Measurements from ENCODE around the gene SMYD3. TPM values are rescaled to one million over a fixed set of nuclear protein-coding genes. Genes with fewer than 3 reads are reported as not detected.
"Not testable (repeated sequence)": the region's sequence is repeated elsewhere in the genome, so short reads cannot be mapped to it uniquely, and the experiment has no call there.

SMYD3 gene
- polyA plus RNA-seq, 1 donor from 2014 or later = 48.6 TPM

DNA sequence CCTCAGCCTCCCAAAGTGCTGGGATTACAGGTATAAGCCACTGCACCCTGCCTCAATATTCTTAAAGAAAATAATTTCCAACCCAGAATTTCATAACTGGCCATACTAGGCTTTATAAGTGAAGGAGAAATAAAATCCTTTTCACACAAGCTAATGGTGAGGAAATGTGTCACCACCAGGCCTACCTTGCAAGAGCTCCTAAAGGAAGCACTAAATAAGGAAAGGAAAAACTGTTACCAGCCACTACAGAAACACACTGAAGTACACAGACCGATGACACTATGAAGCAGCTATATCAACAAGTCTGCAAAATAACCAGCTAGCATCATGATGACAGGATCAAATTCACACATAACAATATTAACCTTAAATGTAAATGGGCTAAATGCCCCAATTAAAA lies 565.3 kb downstream of the SMYD3 start:
- not testable (repeated sequence) for H3K27ac ChIP-seq (ENCODE audit: low read length); H3K36me3 ChIP-seq (ENCODE audit: insufficient read depth, low read length); H3F3A ChIP-seq (ENCODE audit: insufficient read depth, low read length, poor library complexity, severe bottlenecking); H3K4me3 ChIP-seq (ENCODE audit: low read length); H3K9ac ChIP-seq (ENCODE audit: low read length); H3K4me2 ChIP-seq (ENCODE audit: low read length); H3K9me3 ChIP-seq (ENCODE audit: low read length); H3K9me2 ChIP-seq (ENCODE audit: insufficient read depth, low read length); H3K79me2 ChIP-seq (replicated peaks; ENCODE audit: insufficient read depth, low read length); H3K27me3 ChIP-seq (ENCODE audit: insufficient read depth, low read depth, low read length); H4K20me1 ChIP-seq (ENCODE audit: insufficient read depth); H2AFZ ChIP-seq (ENCODE audit: low read depth, low read length)

DNA sequence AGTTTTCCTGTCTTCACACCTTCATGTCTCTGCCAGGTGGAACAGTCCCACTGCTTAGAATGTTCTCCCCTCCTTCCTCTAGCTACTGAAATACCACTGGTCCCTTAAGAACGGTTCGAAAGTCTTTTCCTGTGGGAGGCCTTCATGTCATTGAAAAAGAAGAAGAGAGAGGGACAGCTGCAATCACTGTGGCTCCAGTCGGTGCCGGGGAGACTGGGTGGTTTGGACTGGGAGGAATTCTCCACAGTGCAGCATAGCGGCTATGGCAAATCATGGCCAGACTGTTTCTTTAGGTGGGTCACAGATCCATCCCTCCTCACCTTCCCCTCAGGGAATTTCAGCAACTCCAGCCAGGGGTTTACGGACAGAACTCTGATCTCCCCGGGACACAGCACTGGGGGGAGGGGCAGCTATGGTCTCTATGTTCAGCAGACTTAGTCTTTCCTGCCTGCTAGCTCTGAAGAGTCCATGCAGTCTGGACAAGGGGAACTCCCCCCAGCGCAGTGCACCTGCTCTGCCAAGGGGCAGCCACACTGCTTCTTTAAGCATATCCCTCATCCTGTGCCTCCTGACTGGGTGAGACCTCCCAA lies 567.2 kb downstream of the SMYD3 start:
- H3K79me2 ChIP-seq (replicated peaks; ENCODE audit: insufficient read depth, low read length) = no peaks in the 10 kb centered on the region
- no peak overlapping the region for H3K4me3 ChIP-seq (ENCODE audit: low read length)
- no peaks in the 10 kb centered on the region for H3K9me2 ChIP-seq (ENCODE audit: insufficient read depth, low read length)
- H3K4me2 ChIP-seq (ENCODE audit: low read length) = no peak overlapping the region
- no peak overlapping the region for H3K9ac ChIP-seq (ENCODE audit: low read length)
- no peaks in the 10 kb centered on the region for H3F3A ChIP-seq (ENCODE audit: insufficient read depth, low read length, poor library complexity, severe bottlenecking)
- TF ChIP-seq, protein P1, sequence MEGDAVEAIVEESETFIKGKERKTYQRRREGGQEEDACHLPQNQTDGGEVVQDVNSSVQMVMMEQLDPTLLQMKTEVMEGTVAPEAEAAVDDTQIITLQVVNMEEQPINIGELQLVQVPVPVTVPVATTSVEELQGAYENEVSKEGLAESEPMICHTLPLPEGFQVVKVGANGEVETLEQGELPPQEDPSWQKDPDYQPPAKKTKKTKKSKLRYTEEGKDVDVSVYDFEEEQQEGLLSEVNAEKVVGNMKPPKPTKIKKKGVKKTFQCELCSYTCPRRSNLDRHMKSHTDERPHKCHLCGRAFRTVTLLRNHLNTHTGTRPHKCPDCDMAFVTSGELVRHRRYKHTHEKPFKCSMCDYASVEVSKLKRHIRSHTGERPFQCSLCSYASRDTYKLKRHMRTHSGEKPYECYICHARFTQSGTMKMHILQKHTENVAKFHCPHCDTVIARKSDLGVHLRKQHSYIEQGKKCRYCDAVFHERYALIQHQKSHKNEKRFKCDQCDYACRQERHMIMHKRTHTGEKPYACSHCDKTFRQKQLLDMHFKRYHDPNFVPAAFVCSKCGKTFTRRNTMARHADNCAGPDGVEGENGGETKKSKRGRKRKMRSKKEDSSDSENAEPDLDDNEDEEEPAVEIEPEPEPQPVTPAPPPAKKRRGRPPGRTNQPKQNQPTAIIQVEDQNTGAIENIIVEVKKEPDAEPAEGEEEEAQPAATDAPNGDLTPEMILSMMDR (IDR thresholded peaks at IDR 0.05; ENCODE audit: poor library complexity, severe bottlenecking) = no peak
- TF ChIP-seq TAF1 (IDR thresholded peaks at IDR 0.05; ENCODE audit: low read depth) = no peak
- no peak for TF ChIP-seq POLR2AphosphoS5 (IDR thresholded peaks at IDR 0.05)
- no peak for TF ChIP-seq MXI1 (conservative IDR thresholded peaks at IDR 0.05; ENCODE audit: poor library complexity, severe bottlenecking)
- no peak for TF ChIP-seq SMC3 (conservative IDR thresholded peaks at IDR 0.05; ENCODE audit: poor library complexity)
- no peak for TF ChIP-seq EZH2 (IDR thresholded peaks at IDR 0.05; ENCODE audit: borderline replicate concordance, insufficient read depth, low read length, poor library complexity, severe bottlenecking)
- no peak for TF ChIP-seq EP300 (conservative IDR thresholded peaks at IDR 0.05; ENCODE audit: poor library complexity, severe bottlenecking)
- TF ChIP-seq RAD21 (conservative IDR thresholded peaks at IDR 0.05) = no peak
- TF ChIP-seq, protein P2, sequence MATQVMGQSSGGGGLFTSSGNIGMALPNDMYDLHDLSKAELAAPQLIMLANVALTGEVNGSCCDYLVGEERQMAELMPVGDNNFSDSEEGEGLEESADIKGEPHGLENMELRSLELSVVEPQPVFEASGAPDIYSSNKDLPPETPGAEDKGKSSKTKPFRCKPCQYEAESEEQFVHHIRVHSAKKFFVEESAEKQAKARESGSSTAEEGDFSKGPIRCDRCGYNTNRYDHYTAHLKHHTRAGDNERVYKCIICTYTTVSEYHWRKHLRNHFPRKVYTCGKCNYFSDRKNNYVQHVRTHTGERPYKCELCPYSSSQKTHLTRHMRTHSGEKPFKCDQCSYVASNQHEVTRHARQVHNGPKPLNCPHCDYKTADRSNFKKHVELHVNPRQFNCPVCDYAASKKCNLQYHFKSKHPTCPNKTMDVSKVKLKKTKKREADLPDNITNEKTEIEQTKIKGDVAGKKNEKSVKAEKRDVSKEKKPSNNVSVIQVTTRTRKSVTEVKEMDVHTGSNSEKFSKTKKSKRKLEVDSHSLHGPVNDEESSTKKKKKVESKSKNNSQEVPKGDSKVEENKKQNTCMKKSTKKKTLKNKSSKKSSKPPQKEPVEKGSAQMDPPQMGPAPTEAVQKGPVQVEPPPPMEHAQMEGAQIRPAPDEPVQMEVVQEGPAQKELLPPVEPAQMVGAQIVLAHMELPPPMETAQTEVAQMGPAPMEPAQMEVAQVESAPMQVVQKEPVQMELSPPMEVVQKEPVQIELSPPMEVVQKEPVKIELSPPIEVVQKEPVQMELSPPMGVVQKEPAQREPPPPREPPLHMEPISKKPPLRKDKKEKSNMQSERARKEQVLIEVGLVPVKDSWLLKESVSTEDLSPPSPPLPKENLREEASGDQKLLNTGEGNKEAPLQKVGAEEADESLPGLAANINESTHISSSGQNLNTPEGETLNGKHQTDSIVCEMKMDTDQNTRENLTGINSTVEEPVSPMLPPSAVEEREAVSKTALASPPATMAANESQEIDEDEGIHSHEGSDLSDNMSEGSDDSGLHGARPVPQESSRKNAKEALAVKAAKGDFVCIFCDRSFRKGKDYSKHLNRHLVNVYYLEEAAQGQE (IDR thresholded peaks at IDR 0.05; ENCODE audit: borderline replicate concordance) = no peak
- no peaks in the 10 kb centered on the region for H3K36me3 ChIP-seq (ENCODE audit: insufficient read depth, low read length)
- no peaks in the 10 kb centered on the region for H4K20me1 ChIP-seq (ENCODE audit: insufficient read depth)
- no peak overlapping the region for H3K27ac ChIP-seq (ENCODE audit: low read length)
- no peaks in the 10 kb centered on the region for H3K27me3 ChIP-seq (ENCODE audit: insufficient read depth, low read depth, low read length)
- H3K9me3 ChIP-seq (ENCODE audit: low read length) = no peaks in the 10 kb centered on the region
- H2AFZ ChIP-seq (ENCODE audit: low read depth, low read length) = no peak overlapping the region

DNA sequence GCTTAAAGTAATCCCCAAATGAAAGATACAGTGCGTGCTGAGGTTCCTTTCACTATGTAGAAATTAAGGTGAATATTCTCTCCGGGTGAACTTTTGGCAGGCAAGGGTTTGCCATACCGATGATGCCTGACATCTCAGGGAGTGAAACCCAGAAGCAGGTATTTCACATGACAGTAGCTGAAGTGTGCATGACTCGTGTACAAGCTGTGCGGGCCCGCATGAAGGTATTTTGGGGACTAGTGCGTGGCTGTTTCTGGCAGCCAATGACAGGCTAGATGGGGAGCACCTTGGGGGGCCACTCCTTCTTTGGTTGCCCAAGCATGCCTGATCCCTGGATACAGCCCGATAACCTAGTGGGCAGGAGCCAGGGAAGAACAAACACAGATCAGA lies 569.0 kb downstream of the SMYD3 start:
- Histone ChIP-seq H3K4me3 (ENCODE audit: low read length) (no peak overlapping the region), H3F3A (ENCODE audit: insufficient read depth, low read length, poor library complexity, severe bottlenecking) (no peaks in the 10 kb centered on the region), H3K27ac (ENCODE audit: low read length) (no peak overlapping the region), H4K20me1 (ENCODE audit: insufficient read depth) (no peaks in the 10 kb centered on the region), H3K27me3 (ENCODE audit: insufficient read depth, low read depth, low read length) (no peaks in the 10 kb centered on the region), H3K79me2 (replicated peaks; ENCODE audit: insufficient read depth, low read length) (no peaks in the 10 kb centered on the region), H2AFZ (ENCODE audit: low read depth, low read length) (no peak overlapping the region), H3K4me2 (ENCODE audit: low read length) (no peak overlapping the region), H3K9me3 (ENCODE audit: low read length) (no peaks in the 10 kb centered on the region), H3K9me2 (ENCODE audit: insufficient read depth, low read length) (no peaks in the 10 kb centered on the region), H3K36me3 (ENCODE audit: insufficient read depth, low read length) (no peaks in the 10 kb centered on the region), H3K9ac (ENCODE audit: low read length) (no peak overlapping the region)
- no peak for TF ChIP-seq EZH2 (IDR thresholded peaks at IDR 0.05; ENCODE audit: borderline replicate concordance, insufficient read depth, low read length, poor library complexity, severe bottlenecking)
- TF ChIP-seq MXI1 (conservative IDR thresholded peaks at IDR 0.05; ENCODE audit: poor library complexity, severe bottlenecking) = no peak
- TF ChIP-seq RAD21 (conservative IDR thresholded peaks at IDR 0.05) = no peak
- TF ChIP-seq EP300 (conservative IDR thresholded peaks at IDR 0.05; ENCODE audit: poor library complexity, severe bottlenecking) = no peak
- TF ChIP-seq POLR2AphosphoS5 (IDR thresholded peaks at IDR 0.05) = no peak
- no peak for TF ChIP-seq SMC3 (conservative IDR thresholded peaks at IDR 0.05; ENCODE audit: poor library complexity)
- TF ChIP-seq, protein P2 (IDR thresholded peaks at IDR 0.05; ENCODE audit: borderline replicate concordance) = no peak
- TF ChIP-seq TAF1 (IDR thresholded peaks at IDR 0.05; ENCODE audit: low read depth) = no peak
- TF ChIP-seq, protein P1 (IDR thresholded peaks at IDR 0.05; ENCODE audit: poor library complexity, severe bottlenecking) = no peak

Data from neural cell (in vitro differentiated cells).